ENCODE data around the gene CLCN4. TPM values are rescaled to one million over a fixed set of nuclear protein-coding genes. Genes with fewer than 3 reads are reported as not detected.

The CLCN4 gene
- total and polyA plus RNA-seq, 2 donors from 2014 or later: 2.4 to 7.3 TPM

GRCh38 chrX:10280071-10280470 lies 123.3 kb downstream of the CLCN4 start:
- no peak overlapping the region for H3K4me3 ChIP-seq (ENCODE audit: low read length in 3 of 3)
- H3K9ac ChIP-seq (ENCODE audit: low read length in 3 of 3): no peak overlapping the region
- peaks cover 2% of the 10 kb centered on the region for H3K27me3 ChIP-seq (ENCODE audit: control insufficient read depth, insufficient read depth, low read length)
- H3K36me3 ChIP-seq (ENCODE audit: control insufficient read depth in 2 of 3, insufficient read depth in 3 of 3, low read length in 3 of 3): no peaks in the 10 kb centered on the region
- no peaks in the 10 kb centered on the region for H3K4me1 ChIP-seq (ENCODE audit: control insufficient read depth in 2 of 3, insufficient read depth in 2 of 3, low read depth in 1 of 3, low read length in 3 of 3)
- intact Hi-C loops (cut with DNase I): no loop called here
- no peak for TF ChIP-seq CTCF (IDR thresholded peaks at IDR 0.05; ENCODE audit: borderline replicate concordance, extremely low read depth, insufficient read depth)
- FAIRE-seq (no peak), DNase-seq (no peak)
- H3K27ac ChIP-seq (ENCODE audit: low read depth in 2 of 2, low read length in 2 of 2): no peak overlapping the region
- no peaks in the 10 kb centered on the region for H3K9me3 ChIP-seq (ENCODE audit: control insufficient read depth in 2 of 3, insufficient read depth in 1 of 3, low read length in 3 of 3)

- Histone ChIP-seq H3K4me3 (ENCODE audit: low read length in 3 of 3) (no peak overlapping the region), H3K9me3 (ENCODE audit: control insufficient read depth in 2 of 3, insufficient read depth in 1 of 3, low read length in 3 of 3) (no peaks in the 10 kb centered on the region), H3K27me3 (ENCODE audit: control insufficient read depth, insufficient read depth, low read length) (no peaks in the 10 kb centered on the region), H3K9ac (ENCODE audit: low read length in 3 of 3) (no peak overlapping the region), H3K36me3 (ENCODE audit: control insufficient read depth in 2 of 3, insufficient read depth in 3 of 3, low read length in 3 of 3) (no peaks in the 10 kb centered on the region), H3K4me1 (ENCODE audit: control insufficient read depth in 2 of 3, insufficient read depth in 2 of 3, low read depth in 1 of 3, low read length in 3 of 3) (no peaks in the 10 kb centered on the region), H3K27ac (ENCODE audit: low read depth in 2 of 2, low read length in 2 of 2) (no peak overlapping the region)
- no peak for FAIRE-seq
- DNase-seq: no peak
- TF ChIP-seq CTCF (IDR thresholded peaks at IDR 0.05; ENCODE audit: borderline replicate concordance, extremely low read depth, insufficient read depth): no peak
- intact Hi-C loops (cut with DNase I): no loop called here
These were observed 125.7 kb downstream of the CLCN4 start for GRCh38 chrX:10282490-10282889.

- Histone ChIP-seq H3K9ac (ENCODE audit: low read length in 3 of 3) (no peak overlapping the region), H3K4me3 (ENCODE audit: low read length in 3 of 3) (no peak overlapping the region), H3K27ac (ENCODE audit: low read depth in 2 of 2, low read length in 2 of 2) (no peak overlapping the region), H3K27me3 (ENCODE audit: control insufficient read depth, insufficient read depth, low read length) (peaks cover 2% of the 10 kb centered on the region), H3K36me3 (ENCODE audit: control insufficient read depth in 2 of 3, insufficient read depth in 3 of 3, low read length in 3 of 3) (no peaks in the 10 kb centered on the region), H3K9me3 (ENCODE audit: control insufficient read depth in 2 of 3, insufficient read depth in 1 of 3, low read length in 3 of 3) (no peaks in the 10 kb centered on the region), H3K4me1 (ENCODE audit: control insufficient read depth in 2 of 3, insufficient read depth in 2 of 3, low read depth in 1 of 3, low read length in 3 of 3) (no peaks in the 10 kb centered on the region)
- FAIRE-seq (no peak), DNase-seq (no peak)
- TF ChIP-seq CTCF (IDR thresholded peaks at IDR 0.05; ENCODE audit: borderline replicate concordance, extremely low read depth, insufficient read depth): no peak
- intact Hi-C loops (cut with DNase I): no loop called here
These were observed 129.4 kb downstream of the CLCN4 start for GRCh38 chrX:10286195-10286594.

Other genes starting within 250 kb of the CLCN4 start
- gene CLDN34, start 189.6 kb upstream of the CLCN4 start, total RNA-seq: 0.50 TPM
- gene CLDN34, start 189.6 kb upstream of the CLCN4 start, polyA plus RNA-seq (ENCODE audit: insufficient read depth, low read depth, low replicate concordance): not detected

Data from kidney (tissue), 14 donors.